SK-N-SH treated with all-trans-retinoic acid at 6 μM for 48 hours (cell line): ENCODE measurements around the gene UST.
"Not testable (repeated sequence)": the region's sequence is repeated elsewhere in the genome, so short reads cannot be mapped to it uniquely, and the experiment has no call there.

Source experiments
- ATAC-seq: fragments of 200-7000 bp; cut with Tn5 transposase; 3 replicates; pipeline ENCODE4 v1.9.1; 2020; ENCODE audit warnings: mild to moderate bottlenecking, moderate library complexity
- ARNTL ChIP-seq: fragments of 450-650 bp; formaldehyde crosslinking; IDR thresholded peaks from 2 replicates; pipeline ENCODE4 v1.5.0; 2020; ENCODE audit warnings: low read depth, mild to moderate bottlenecking, moderate library complexity, borderline replicate concordance
- CREB5 ChIP-seq: fragments of 250-450 bp; sonication (Bioruptor Pico); IDR thresholded peaks from 2 replicates; pipeline ENCODE4 v1.5.1; 2020; ENCODE audit warnings: low read depth, mild to moderate bottlenecking, moderate library complexity
- ESRRG ChIP-seq: fragments of 250-450 bp; sonication (Bioruptor Pico); IDR thresholded peaks from 2 replicates; pipeline ENCODE4 v1.6.1; 2021; ENCODE audit warnings: mild to moderate bottlenecking
- GLIS3 ChIP-seq: fragments of 250-450 bp; sonication (Bioruptor Pico); IDR thresholded peaks from 2 replicates; pipeline ENCODE4 v1.5.0; 2020; ENCODE audit warnings: mild to moderate bottlenecking, moderate library complexity
- ISL1 ChIP-seq: fragments of 250-450 bp; sonication (Bioruptor Pico); IDR thresholded peaks from 2 replicates; pipeline ENCODE4 v2.1.2; 2022; ENCODE audit warnings: mild to moderate bottlenecking, moderate library complexity
- OSR1 ChIP-seq: fragments of 250-450 bp; sonication (Bioruptor Pico); IDR thresholded peaks from 2 replicates; pipeline ENCODE4 v1.8.0; 2022; ENCODE audit warnings: moderate library complexity, mild to moderate bottlenecking, inconsistent platforms
- PATZ1 ChIP-seq: fragments of 250-450 bp; sonication (Bioruptor Pico); IDR thresholded peaks from 2 replicates; pipeline ENCODE4 v1.8.0; 2020; ENCODE audit warnings: mild to moderate bottlenecking, moderate library complexity, borderline replicate concordance
- PPARA ChIP-seq: fragments of 250-450 bp; sonication (Bioruptor Pico); IDR thresholded peaks from 2 replicates; pipeline ENCODE4 v1.5.0; 2020; ENCODE audit warnings: mild to moderate bottlenecking, borderline replicate concordance
- RARB ChIP-seq: fragments of 250-450 bp; sonication (Bioruptor Pico); IDR thresholded peaks from 2 replicates; pipeline ENCODE4 v1.8.0; 2021; ENCODE audit warnings: mild to moderate bottlenecking, moderate library complexity
- TCF4 ChIP-seq: fragments of 250-450 bp; sonication (Bioruptor Pico); IDR thresholded peaks from 2 replicates; pipeline ENCODE4 v1.8.0; 2021; ENCODE audit warnings: mild to moderate bottlenecking, moderate library complexity, borderline replicate concordance
- TOX ChIP-seq: fragments of 250-450 bp; sonication (Bioruptor Pico); IDR thresholded peaks from 2 replicates; pipeline ENCODE4 v1.8.0; 2021; ENCODE audit warnings: mild to moderate bottlenecking, moderate library complexity, borderline replicate concordance
- TSHZ2 ChIP-seq: fragments of 250-450 bp; sonication (Bioruptor Pico); IDR thresholded peaks from 2 replicates; pipeline ENCODE4 v1.5.0; 2020; ENCODE audit warnings: mild to moderate bottlenecking, moderate library complexity
- ZC3H10 ChIP-seq: fragments of 250-450 bp; sonication (Bioruptor Pico); IDR thresholded peaks from 2 replicates; pipeline ENCODE4 v1.5.1; 2021; ENCODE audit warnings: mild to moderate bottlenecking, moderate library complexity
- ZFP3 ChIP-seq: fragments of 250-450 bp; sonication (Bioruptor Pico); IDR thresholded peaks from 2 replicates; pipeline ENCODE4 v1.5.0; 2020; ENCODE audit warnings: mild to moderate bottlenecking, moderate library complexity
- ZFP30 ChIP-seq: fragments of 450-650 bp; formaldehyde crosslinking; IDR thresholded peaks from 2 replicates; pipeline ENCODE4 v1.5.0; 2022; ENCODE audit warnings: mild to moderate bottlenecking, moderate library complexity
- ZNF565 ChIP-seq: fragments of 450-650 bp; formaldehyde crosslinking; conservative IDR thresholded peaks from 2 replicates; pipeline ENCODE4 v1.5.0; 2020; ENCODE audit warnings: low read depth, mild to moderate bottlenecking, moderate library complexity
- ZNF70 ChIP-seq: fragments of 450-650 bp; formaldehyde crosslinking; IDR thresholded peaks from 2 replicates; pipeline ENCODE4 v1.5.0; 2020; ENCODE audit warnings: mild to moderate bottlenecking, moderate library complexity
- ZNF8 ChIP-seq: fragments of 450-650 bp; formaldehyde crosslinking; IDR thresholded peaks from 2 replicates; pipeline ENCODE4 v1.5.0; 2020; ENCODE audit warnings: mild to moderate bottlenecking, moderate library complexity
- TF ChIP-seq, protein P1 (sequence below): fragments of 250-450 bp; sonication (Bioruptor Pico); IDR thresholded peaks from 2 replicates; pipeline ENCODE4 v1.8.0; 2021; ENCODE audit warnings: low read depth, mild to moderate bottlenecking, moderate library complexity, borderline replicate concordance

UST gene

GRCh38 chr6:149004664-149005063 lies 257.8 kb downstream of the UST start (continued):
- no peak for TF ChIP-seq TSHZ2 (CRISPR knock-in tag)
- TF ChIP-seq PPARA (CRISPR knock-in tag): no peak
- no peak for TF ChIP-seq CREB5 (CRISPR knock-in tag)

- not testable (repeated sequence) for ATAC-seq
These were observed 259.4 kb downstream of the UST start for GRCh38 chr6:149006236-149006635.

- TF ChIP-seq ZNF8 (CRISPR knock-in tag): no peak
- no peak for TF ChIP-seq PATZ1 (CRISPR knock-in tag)
- TF ChIP-seq TCF4 (CRISPR knock-in tag): no peak
- no peak for TF ChIP-seq ESRRG
- TF ChIP-seq GLIS3 (CRISPR knock-in tag): no peak
- TF ChIP-seq ISL1 (CRISPR knock-in tag): no peak
- no peak for TF ChIP-seq ZC3H10 (CRISPR knock-in tag)
- no peak for TF ChIP-seq ZNF565 (CRISPR knock-in tag)
- no peak for TF ChIP-seq ZFP3 (CRISPR knock-in tag)
- no peak for TF ChIP-seq ZNF70 (CRISPR knock-in tag)
- TF ChIP-seq, protein P1, sequence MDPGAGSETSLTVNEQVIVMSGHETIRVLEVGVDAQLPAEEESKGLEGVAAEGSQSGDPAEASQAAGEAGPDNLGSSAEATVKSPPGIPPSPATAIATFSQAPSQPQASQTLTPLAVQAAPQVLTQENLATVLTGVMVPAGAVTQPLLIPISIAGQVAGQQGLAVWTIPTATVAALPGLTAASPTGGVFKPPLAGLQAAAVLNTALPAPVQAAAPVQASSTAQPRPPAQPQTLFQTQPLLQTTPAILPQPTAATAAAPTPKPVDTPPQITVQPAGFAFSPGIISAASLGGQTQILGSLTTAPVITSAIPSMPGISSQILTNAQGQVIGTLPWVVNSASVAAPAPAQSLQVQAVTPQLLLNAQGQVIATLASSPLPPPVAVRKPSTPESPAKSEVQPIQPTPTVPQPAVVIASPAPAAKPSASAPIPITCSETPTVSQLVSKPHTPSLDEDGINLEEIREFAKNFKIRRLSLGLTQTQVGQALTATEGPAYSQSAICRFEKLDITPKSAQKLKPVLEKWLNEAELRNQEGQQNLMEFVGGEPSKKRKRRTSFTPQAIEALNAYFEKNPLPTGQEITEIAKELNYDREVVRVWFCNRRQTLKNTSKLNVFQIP (CRISPR knock-in tag): no peak
- TF ChIP-seq TSHZ2 (CRISPR knock-in tag): no peak
- TF ChIP-seq OSR1: no peak
- no peak for TF ChIP-seq TOX (CRISPR knock-in tag)
- TF ChIP-seq CREB5 (CRISPR knock-in tag): no peak
- no peak for TF ChIP-seq ARNTL (CRISPR knock-in tag)
- no peak for TF ChIP-seq RARB (CRISPR knock-in tag)
- no peak for TF ChIP-seq ZFP30 (CRISPR knock-in tag)
- ATAC-seq: no peak
These were observed 259.8 kb downstream of the UST start for GRCh38 chr6:149006671-149007070.
